WTC11 (cell line): ENCODE data around the gene KRTAP5-1. TPM values are rescaled to one million over a fixed set of nuclear protein-coding genes. Genes with fewer than 3 reads are reported as not detected.
A peak's percentile ranks its signal among the peaks of the same experiment; 100 is the strongest.

Source experiments
- ATAC-seq: fragments of 200-7000 bp; cut with Tn5 transposase; 2 replicates; pipeline ENCODE4 v1.10.0; 2021; ENCODE audit warnings: mild to moderate bottlenecking, moderate library complexity
- CTCF ChIA-PET: fragments of 300-600 bp; sonication (Branson Sonifier 250); formaldehyde crosslinking; loops from one replicate; lab custom pipeline; 2021; ENCODE audit warnings: antibody characterized with exemption; lab: Charles Lee
- POLR2A ChIA-PET: fragments of 350-600 bp; sonication (Branson Sonifier 250); formaldehyde crosslinking; loops from one replicate; lab custom pipeline; 2021; ENCODE audit warnings: antibody characterized with exemption; lab: Charles Lee
- DNase-seq: peaks from one replicate; pipeline ENCODE4 v3.0.0; 2021; ENCODE audit warnings: low spot score
- H3K27ac Mint-ChIP-seq: 2 replicates; pipeline ENCODE4 v1.8.0; 2021; ENCODE audit warnings: mixed read lengths
- H3K27me3 Mint-ChIP-seq: 2 replicates; pipeline ENCODE4 v1.8.0; 2021; ENCODE audit warnings: low read depth, mild to moderate bottlenecking, moderate library complexity, mixed read lengths
- H3K36me3 Mint-ChIP-seq: 2 replicates; pipeline ENCODE4 v1.8.0; 2021; ENCODE audit warnings: mixed read lengths
- H3K4me1 Mint-ChIP-seq: 2 replicates; pipeline ENCODE4 v1.8.0; 2022; ENCODE audit warnings: mixed read lengths
- H3K4me3 Mint-ChIP-seq: 2 replicates; pipeline ENCODE4 v1.8.0; 2021; ENCODE audit warnings: mild to moderate bottlenecking, moderate library complexity, mixed read lengths
- H3K9me3 Mint-ChIP-seq: 2 replicates; pipeline ENCODE4 v1.8.0; 2021; ENCODE audit warnings: mixed read lengths
- AFF4 ChIP-seq: sonication (generic); formaldehyde crosslinking; IDR thresholded peaks from 2 replicates; pipeline ENCODE4 v1.8.1; 2023; ENCODE audit warnings: mild to moderate bottlenecking, missing genetic modification reagents, borderline replicate concordance
- CREM ChIP-seq: sonication (generic); formaldehyde crosslinking; IDR thresholded peaks from 2 replicates; pipeline ENCODE4 v1.8.1; 2022; ENCODE audit warnings: mild to moderate bottlenecking, missing genetic modification reagents, moderate library complexity
- CTCF ChIP-seq: fragments of 200-600 bp; IDR thresholded peaks from 2 replicates; pipeline ENCODE4 v1.8.0; 2022; ENCODE audit warnings: antibody characterized with exemption
- ETV6 ChIP-seq: sonication (generic); formaldehyde crosslinking; IDR thresholded peaks from 2 replicates; pipeline ENCODE4 v1.8.1; 2022; ENCODE audit warnings: mild to moderate bottlenecking, missing genetic modification reagents
- HMGXB4 ChIP-seq: sonication (generic); formaldehyde crosslinking; IDR thresholded peaks from 2 replicates; pipeline ENCODE4 v1.8.1; 2023; ENCODE audit warnings: mild to moderate bottlenecking, moderate library complexity, missing genetic modification reagents
- MAX ChIP-seq: sonication (generic); formaldehyde crosslinking; IDR thresholded peaks from 2 replicates; pipeline ENCODE4 v1.8.0; 2022; ENCODE audit warnings: mild to moderate bottlenecking, missing genetic modification reagents
- PRRX2 ChIP-seq: fragments of 250-450 bp; sonication (Bioruptor Pico); IDR thresholded peaks from 2 replicates; pipeline ENCODE4 v1.8.0; 2021; ENCODE audit warnings: mild to moderate bottlenecking
- RELA ChIP-seq: sonication (generic); formaldehyde crosslinking; IDR thresholded peaks from 2 replicates; pipeline ENCODE4 v1.8.1; 2022; ENCODE audit warnings: missing genetic modification reagents, mild to moderate bottlenecking, borderline replicate concordance
- SMAD4 ChIP-seq: sonication (generic); formaldehyde crosslinking; IDR thresholded peaks from 2 replicates; pipeline ENCODE4 v1.8.0; 2022; ENCODE audit warnings: mild to moderate bottlenecking, missing genetic modification reagents
- TEAD4 ChIP-seq: sonication (generic); formaldehyde crosslinking; IDR thresholded peaks from 2 replicates; pipeline ENCODE4 v1.8.0; 2022; ENCODE audit warnings: mild to moderate bottlenecking, missing genetic modification reagents
- USF1 ChIP-seq: sonication (generic); formaldehyde crosslinking; IDR thresholded peaks from 2 replicates; pipeline ENCODE4 v1.8.0; 2022; ENCODE audit warnings: mild to moderate bottlenecking, missing genetic modification reagents
- ZBTB21 ChIP-seq: sonication (generic); formaldehyde crosslinking; IDR thresholded peaks from 2 replicates; pipeline ENCODE4 v1.8.1; 2023; ENCODE audit warnings: mild to moderate bottlenecking, missing genetic modification reagents, borderline replicate concordance
- ZNF121 ChIP-seq: sonication (generic); formaldehyde crosslinking; IDR thresholded peaks from 2 replicates; pipeline ENCODE4 v1.8.0; 2023; ENCODE audit warnings: missing genetic modification reagents
- ZNF138 ChIP-seq: sonication (generic); formaldehyde crosslinking; conservative IDR thresholded peaks from 2 replicates; pipeline ENCODE4 v1.8.1; 2022; ENCODE audit warnings: mild to moderate bottlenecking, moderate library complexity, missing genetic modification reagents
- ZNF219 ChIP-seq: sonication (generic); formaldehyde crosslinking; IDR thresholded peaks from 2 replicates; pipeline ENCODE4 v1.8.0; 2023; ENCODE audit warnings: missing genetic modification reagents, mild to moderate bottlenecking, borderline replicate concordance
- ZNF423 ChIP-seq: fragments of 250-450 bp; sonication (Bioruptor Pico); IDR thresholded peaks from 2 replicates; pipeline ENCODE4 v2.1.2; 2022; ENCODE audit warnings: mild to moderate bottlenecking, moderate library complexity
- ZNF512 ChIP-seq: sonication (generic); formaldehyde crosslinking; IDR thresholded peaks from 2 replicates; pipeline ENCODE4 v1.8.1; 2022; ENCODE audit warnings: missing genetic modification reagents, borderline replicate concordance
- total RNA-seq: library from RNA; stranded (reverse); gene quantifications from 3 replicates; pipeline ENCODE4 v1.2.3, GENCODE V29; 2021

KRTAP5-1 gene
- total RNA-seq, 1 experiment from 2014 or later: not detected

GRCh38 chr11:1629326-1630185 lies 44.5 kb upstream of the KRTAP5-1 start, which contains the start of gene KRTAP5-5:
TSS of gene KRTAP5-5 (plus strand) at chr11:1629775. CDS start at chr11:1629841, 66 bp downstream.
- ChIA-PET POLR2A (no interaction called here), CTCF (interaction anchor here (0.7 to 8.5 kb wide), 16 partner anchors 10 to 522 kb away, joined by 3 to 102 read pairs (median 5); partner anchors contain the start of genes KRTAP5-2 and KRTAP5-3)
- ATAC-seq (no peak), DNase-seq (no peak)
- Mint-ChIP-seq H3K27me3 (peaks cover 42% of the 10 kb centered on the region), H3K36me3 (no peaks in the 10 kb centered on the region), H3K4me1 (peaks cover 11% of the 10 kb centered on the region), H3K9me3 (no peaks in the 10 kb centered on the region), H3K27ac (no peak within 1 kb of the TSS), H3K4me3 (no peak within 1 kb of the TSS)
- no peak for TF ChIP-seq CREM
- no peak for TF ChIP-seq TEAD4 (CRISPR knock-in tag)
- TF ChIP-seq SMAD4: no peak
- no peak for TF ChIP-seq ZBTB21
- TF ChIP-seq RELA: no peak
- TF ChIP-seq ZNF512 (CRISPR knock-in tag): no peak
- TF ChIP-seq ZNF219: no peak
- TF ChIP-seq ZNF121 (CRISPR knock-in tag): no peak

- peak; percentile 80 for DNase-seq
- no peak overlapping the region for H3K4me3 Mint-ChIP-seq
- CTCF ChIA-PET: interaction anchor here (0.7 to 8.5 kb wide), 14 partner anchors 11 to 401 kb away, joined by 3 to 102 read pairs (median 4); partner anchors contain the start of genes KRTAP5-2 and KRTAP5-3
- H3K27ac Mint-ChIP-seq: no peak overlapping the region
- peaks cover 41% of the 10 kb centered on the region for H3K27me3 Mint-ChIP-seq
- TF ChIP-seq PRRX2 (CRISPR knock-in tag) (0 out of 2 replicates have a peak, but pooled peaks have one; percentile 23), ZNF138 (CRISPR knock-in tag) (peak; percentile 3; the same call in 1 of the 2 replicates), AFF4 (CRISPR knock-in tag) (no peak), ETV6 (CRISPR knock-in tag) (peak; percentile 45; the same call in 1 of the 2 replicates), CTCF (peak; percentile 91), ZNF423 (peak; percentile 74; the same call in 1 of the 2 replicates), USF1 (no peak), MAX (CRISPR knock-in tag) (peak; percentile 68), HMGXB4 (CRISPR knock-in tag) (peak; percentile 76)
- TF ChIP-seq, all 79 proteins: peak for 7
- no peaks in the 10 kb centered on the region for H3K36me3 Mint-ChIP-seq
- no peaks in the 10 kb centered on the region for H3K9me3 Mint-ChIP-seq
- POLR2A ChIA-PET: no interaction called here
- H3K4me1 Mint-ChIP-seq: peaks cover 16% of the 10 kb centered on the region
- ATAC-seq: peak; percentile 97
Observed at GRCh38 chr11:1628506-1629325, 43.6 kb upstream of the KRTAP5-1 start.
